Stimulated activated CD4-positive, alpha-beta T cell treated with anti-CD3 and anti-CD28 coated beads, Interleukin-15, amount 100 ng/mL, for 24 hours (primary cell): ENCODE data around the gene PARD6A.
A peak's percentile ranks its signal among the peaks of the same experiment; 100 is the strongest.

Source experiments
- DNase-seq: peaks from one replicate; pipeline ENCODE4 v3.0.0-alpha.2; 2020

Gene PARD6A

DNA sequence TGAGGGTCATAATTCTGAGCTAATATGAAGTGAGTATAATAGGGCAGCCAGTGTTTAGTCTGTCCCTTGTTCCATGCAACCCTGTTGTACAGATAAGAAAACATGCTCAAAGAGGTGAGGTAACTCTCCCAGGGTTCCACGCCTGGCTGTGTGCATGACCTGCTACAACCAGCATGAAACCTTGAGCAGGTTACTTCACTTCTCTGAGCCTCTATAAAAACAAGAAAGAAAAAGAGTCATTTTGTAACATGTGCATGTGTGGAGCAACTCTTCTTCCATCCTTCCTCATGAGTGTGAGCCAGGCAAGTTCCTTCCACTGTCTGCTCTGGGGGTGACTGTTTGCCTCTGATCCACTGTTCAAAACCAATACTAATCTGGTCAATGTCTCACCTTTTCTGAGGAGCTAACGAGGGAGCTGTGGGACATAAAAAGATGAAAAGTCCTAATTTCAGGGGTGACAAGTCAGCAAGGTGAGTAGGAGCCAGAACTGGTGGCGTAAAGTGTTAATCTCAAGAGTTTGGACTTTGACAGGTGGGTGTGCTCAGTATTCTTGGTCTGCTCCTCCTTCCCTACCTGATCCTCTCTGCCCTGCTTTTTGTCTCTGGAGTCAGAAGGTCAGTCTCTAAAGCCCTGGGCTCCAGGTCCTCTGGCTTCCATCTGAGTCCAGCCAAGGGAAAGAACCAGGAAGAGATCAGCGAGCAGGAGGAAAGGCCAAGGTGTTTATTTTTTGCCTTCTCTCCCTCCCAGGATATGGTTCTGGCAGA is 36.8 kb downstream of the PARD6A start:
- DNase-seq = no peak

DNA sequence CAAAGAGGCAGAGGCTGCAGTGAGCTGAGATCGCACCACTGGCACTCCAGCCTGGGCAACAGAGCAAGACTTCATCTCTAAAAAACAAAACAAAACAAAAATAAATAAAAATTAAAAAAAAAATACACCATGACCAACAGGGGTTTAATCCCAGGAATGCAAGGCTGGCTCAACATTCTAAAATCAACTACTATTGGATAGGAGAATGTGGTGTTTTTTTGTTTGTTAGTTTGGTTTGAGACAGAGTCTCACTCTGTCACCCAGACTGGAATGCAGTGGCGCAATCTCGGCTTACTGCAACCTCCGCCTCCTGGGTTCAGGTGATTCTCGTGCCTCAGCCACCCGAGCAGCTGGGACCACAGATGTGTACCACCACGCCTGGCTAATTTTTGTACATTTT is 38.5 kb downstream of the PARD6A start:
- DNase-seq = no peak

DNA sequence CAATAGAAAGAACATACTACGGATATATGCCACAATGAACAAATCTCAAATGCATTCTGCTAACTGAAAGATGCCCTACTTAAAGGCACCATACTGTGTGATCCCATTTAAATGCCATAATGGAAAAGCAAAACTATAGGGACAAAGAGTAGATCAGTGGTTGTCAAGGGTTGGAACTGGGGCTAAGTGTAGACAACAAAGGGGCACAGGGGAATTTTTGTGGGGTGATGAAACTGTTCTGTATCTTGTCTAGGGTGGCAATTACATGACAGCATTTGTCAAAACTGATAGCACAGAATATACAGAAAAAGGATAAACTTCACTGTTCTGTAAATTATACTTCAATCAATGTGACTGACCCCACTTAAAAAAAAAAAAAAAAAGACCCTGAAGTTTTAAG is 40.7 kb downstream of the PARD6A start:
- DNase-seq = no peak

DNA sequence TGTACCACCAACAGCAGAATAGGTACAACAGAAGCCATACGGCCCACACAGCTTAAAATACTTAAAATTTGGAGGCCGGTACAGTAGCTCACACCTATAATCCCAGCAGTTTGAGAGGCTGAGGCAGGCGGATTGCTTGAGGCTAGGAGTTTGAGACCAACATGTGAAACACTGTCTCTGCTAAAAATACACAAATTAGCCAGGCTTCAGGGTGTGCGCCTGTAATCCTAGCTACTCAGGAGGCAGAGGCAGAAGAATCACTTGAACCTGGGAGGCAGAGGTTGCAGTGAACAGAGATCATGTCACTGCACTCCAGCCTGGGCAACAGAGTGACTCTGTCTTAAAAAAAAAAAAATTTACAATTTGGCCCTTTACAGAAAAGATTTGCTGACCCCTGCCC is 41.4 kb downstream of the PARD6A start:
- DNase-seq = no peak

DNA sequence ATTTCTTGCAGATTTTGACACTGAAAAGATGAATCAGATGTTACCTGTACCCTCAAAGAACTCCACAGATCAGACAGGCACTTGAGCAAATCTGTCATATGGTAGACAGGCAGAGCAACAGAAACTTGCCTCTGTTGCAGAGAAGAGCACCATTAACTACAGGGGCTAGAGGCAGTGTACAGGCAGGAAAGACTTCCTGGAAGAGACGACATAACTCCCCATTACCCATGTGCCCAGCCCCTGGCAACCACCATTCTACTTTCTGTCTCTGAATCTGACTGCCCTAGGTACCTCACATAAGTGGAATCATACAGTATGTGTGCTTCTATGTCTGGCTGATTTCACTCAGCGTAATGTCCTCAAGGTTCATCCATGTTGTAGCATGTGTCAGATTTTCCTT is 42.9 kb downstream of the PARD6A start:
- DNase-seq = peak; percentile 7

DNA sequence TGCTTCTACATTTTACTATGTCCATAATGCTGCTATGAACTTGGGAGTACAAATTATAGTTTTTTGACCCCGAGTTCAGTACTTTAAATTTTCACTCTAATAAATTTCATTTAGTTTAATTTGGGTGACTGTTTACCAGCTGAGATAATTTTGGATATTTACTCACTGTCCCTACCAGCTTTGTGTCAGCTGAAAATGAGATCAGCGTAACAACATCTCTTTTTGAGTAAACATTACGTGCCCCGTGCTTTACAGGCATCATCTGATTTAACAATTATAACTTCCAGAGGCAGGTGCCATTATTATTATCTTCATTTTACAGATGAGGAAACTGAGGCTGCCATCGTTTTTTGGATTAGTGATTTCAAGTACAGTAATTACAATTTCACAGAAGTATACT is 43.4 kb downstream of the PARD6A start:
- no peak for DNase-seq

DNA sequence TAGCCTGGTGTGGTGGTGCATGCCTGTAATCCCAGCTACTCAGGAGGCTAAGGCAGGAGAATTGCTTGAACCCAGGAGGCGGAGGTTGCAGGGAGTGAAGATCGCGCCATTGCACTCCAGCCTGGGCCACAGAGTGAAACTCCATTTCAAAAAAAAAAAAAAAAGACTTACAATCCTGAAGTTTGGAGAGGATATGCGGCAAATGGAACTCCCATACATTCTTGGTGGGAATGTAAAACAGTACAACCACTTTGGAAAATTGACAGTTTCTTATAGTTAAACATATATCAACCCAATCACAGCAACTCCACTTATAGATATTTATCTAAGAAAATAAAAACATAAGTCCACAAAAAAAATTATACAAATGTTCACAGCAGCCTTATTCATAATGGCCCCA is 46.5 kb downstream of the PARD6A start:
- no peak for DNase-seq

DNA sequence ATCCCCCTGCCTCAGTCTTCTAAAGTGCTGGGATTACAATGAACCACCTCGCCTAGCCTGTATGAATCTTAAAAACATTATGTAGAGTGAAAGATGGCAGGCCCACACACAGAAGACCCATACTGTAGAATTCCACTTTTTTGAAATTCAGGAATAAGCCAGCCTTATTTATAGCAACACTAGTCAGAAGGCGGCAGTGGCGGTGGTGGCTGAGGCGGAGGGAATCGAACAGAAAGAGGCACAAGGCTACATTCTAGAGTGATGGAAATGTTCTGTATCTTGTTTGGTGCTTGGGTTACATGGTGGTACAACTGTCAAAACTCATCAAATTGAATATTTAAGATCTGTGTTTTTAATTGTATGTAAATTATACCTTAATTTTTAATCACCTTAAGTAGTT is 47.0 kb downstream of the PARD6A start:
- no peak for DNase-seq

DNA sequence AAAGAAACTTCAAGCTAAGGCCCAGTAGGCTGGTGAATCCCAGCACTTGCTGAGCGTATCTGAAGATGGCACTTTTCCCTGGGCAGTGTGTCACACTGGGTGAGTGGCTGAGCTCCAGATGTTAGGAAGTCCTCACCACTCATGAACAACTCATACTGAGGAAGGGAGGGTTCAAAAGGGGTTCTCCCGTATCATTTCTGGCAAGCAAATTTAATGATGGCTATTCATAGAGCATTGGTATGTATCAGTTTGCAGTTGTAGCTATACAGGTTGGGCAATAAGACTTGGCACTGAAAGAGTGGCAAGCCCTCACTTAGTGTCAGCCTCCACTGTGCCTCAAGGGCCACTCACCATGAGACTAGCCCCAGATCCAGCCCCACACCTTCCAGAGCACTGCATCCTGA is 47.6 kb downstream of the PARD6A start:
- DNase-seq = no peak

DNA sequence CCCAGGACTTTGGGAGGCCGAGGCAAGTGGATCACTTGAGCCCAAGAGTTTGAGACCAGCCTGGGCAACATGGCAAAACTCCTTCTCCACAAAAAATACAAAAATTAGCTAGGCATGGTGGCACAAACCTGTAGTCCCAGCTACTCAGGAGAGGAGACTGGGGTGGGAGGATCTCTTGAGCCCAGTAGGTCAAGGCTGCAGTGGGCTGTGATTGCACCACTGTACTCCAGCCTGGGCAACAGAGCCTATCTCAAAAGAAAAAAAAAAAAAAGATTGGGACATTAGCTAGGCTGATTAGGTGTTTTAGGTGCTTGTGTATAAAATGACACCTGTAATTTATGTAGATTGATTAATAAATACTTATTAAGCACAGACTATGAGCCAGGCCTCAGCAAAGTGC is 48.3 kb downstream of the PARD6A start:
- DNase-seq = no peak

DNA sequence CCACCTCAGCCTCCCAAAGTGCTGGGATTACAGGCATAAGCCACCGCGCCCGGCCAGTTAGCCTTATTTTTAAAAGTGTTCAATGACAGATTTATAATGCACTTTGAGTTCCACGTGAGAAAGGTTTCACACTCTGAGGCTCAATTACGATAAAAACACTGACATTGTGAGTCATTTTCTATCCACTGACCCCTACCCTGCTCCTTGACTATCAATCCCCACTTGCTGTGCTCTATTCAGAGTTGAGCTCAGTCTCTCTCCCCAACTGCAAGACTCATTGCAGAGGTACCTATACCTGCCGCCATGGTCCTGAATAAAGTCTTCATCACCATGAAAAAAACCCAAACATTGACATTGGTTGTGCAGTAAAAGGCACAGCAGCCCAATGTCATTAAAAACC is 49.8 kb downstream of the PARD6A start:
- DNase-seq = no peak
